HEK293 (cell line): ENCODE data around the gene DPF3.

Experiments used
- CTCF ChIA-PET: fragments of 350-600 bp; formaldehyde crosslinking; extraction: SDS; loops from one replicate; lab custom pipeline; 2021; ENCODE audit warnings: antibody characterized with exemption; lab: Yijun Ruan, JAX
- POLR2A ChIA-PET: fragments of 300-600 bp; formaldehyde crosslinking; extraction: SDS; loops from one replicate; lab custom pipeline; 2020; ENCODE audit warnings: antibody characterized with exemption, inconsistent platforms; lab: Yijun Ruan, JAX
- H3K27ac ChIP-seq: fragments of 200-500 bp; sonication (Bioruptor generic); 2 replicates; pipeline ENCODE4 v1.5.1; 2014; ENCODE audit warnings: low read depth, low read length, control low read depth, inconsistent platforms; ENCODE audit errors: extremely low read depth
- H3K36me3 ChIP-seq, 2 experiments: fragments of 200-500 bp in 1 of 2; sonication (Bioruptor generic) in 1 of 2; 1 replicate in 1 of 2; 2 replicates in 1 of 2; pipeline ENCODE4 v1.5.1; 2014 to 2017; ENCODE audit warnings: inconsistent platforms in 2 of 2, low read length in 2 of 2; ENCODE audit not compliant: control insufficient read depth in 2 of 2, insufficient read depth in 1 of 2
- H3K4me1 ChIP-seq: fragments of 200-500 bp; sonication (Bioruptor generic); 2 replicates; pipeline ENCODE4 v1.5.1; 2014; ENCODE audit warnings: mild to moderate bottlenecking, low read length, inconsistent platforms; ENCODE audit not compliant: control insufficient read depth, insufficient read depth
- H3K4me3 ChIP-seq: 2 replicates; pipeline ENCODE4 v1.5.1; 2011; ENCODE audit warnings: low read depth, mild to moderate bottlenecking, control low read depth, low read length, moderate library complexity
- H3K9me3 ChIP-seq: fragments of 200-500 bp; sonication (Bioruptor generic); 2 replicates; pipeline ENCODE4 v1.5.1; 2014; ENCODE audit warnings: low read depth, low read length, inconsistent platforms; ENCODE audit not compliant: control insufficient read depth, insufficient read depth
- GLIS2 ChIP-seq: fragments of 450-650 bp; formaldehyde crosslinking; IDR thresholded peaks from 2 replicates; pipeline ENCODE4 v1.5.1; 2016; ENCODE audit warnings: missing biosample characterization, missing genetic modification characterization
- HOXA7 ChIP-seq: sonication (generic); formaldehyde crosslinking; IDR thresholded peaks from 2 replicates; pipeline ENCODE4 v1.8.1; 2022; ENCODE audit warnings: missing genetic modification reagents, borderline replicate concordance
- HOXC10 ChIP-seq: sonication (generic); formaldehyde crosslinking; IDR thresholded peaks from 2 replicates; pipeline ENCODE4 v1.8.1; 2023; ENCODE audit warnings: mild to moderate bottlenecking, missing genetic modification reagents
- ZEB2 ChIP-seq: fragments of 450-650 bp; formaldehyde crosslinking; IDR thresholded peaks from 2 replicates; pipeline ENCODE4 v1.5.1; 2016; ENCODE audit warnings: missing biosample characterization, missing genetic modification characterization
- ZFP41 ChIP-seq: fragments of 450-650 bp; formaldehyde crosslinking; IDR thresholded peaks from 2 replicates; pipeline ENCODE4 v1.5.1; 2016; ENCODE audit warnings: missing biosample characterization, missing genetic modification characterization, borderline replicate concordance
- ZIC2 ChIP-seq: fragments of 450-650 bp; formaldehyde crosslinking; IDR thresholded peaks from 2 replicates; pipeline ENCODE4 v1.5.1; 2016; ENCODE audit warnings: missing biosample characterization, missing genetic modification characterization
- ZNF133 ChIP-seq: fragments of 450-650 bp; formaldehyde crosslinking; IDR thresholded peaks from 2 replicates; pipeline ENCODE4 v1.5.1; 2016; ENCODE audit warnings: missing biosample characterization, missing genetic modification characterization
- ZNF169 ChIP-seq: fragments of 450-650 bp; formaldehyde crosslinking; IDR thresholded peaks from 2 replicates; pipeline ENCODE4 v1.5.1; 2016; ENCODE audit warnings: missing biosample characterization, missing genetic modification characterization
- ZNF18 ChIP-seq: fragments of 450-650 bp; formaldehyde crosslinking; IDR thresholded peaks from 2 replicates; pipeline ENCODE4 v1.5.1; 2016; ENCODE audit warnings: missing biosample characterization, missing genetic modification characterization
- ZNF221 ChIP-seq: fragments of 450-650 bp; formaldehyde crosslinking; IDR thresholded peaks from 2 replicates; pipeline ENCODE4 v1.5.1; 2017; ENCODE audit warnings: missing biosample characterization, missing genetic modification characterization, borderline replicate concordance
- ZNF362 ChIP-seq: fragments of 450-650 bp; formaldehyde crosslinking; IDR thresholded peaks from 2 replicates; pipeline ENCODE4 v1.5.1; 2016; ENCODE audit warnings: missing biosample characterization, missing genetic modification characterization
- ZNF423 ChIP-seq: fragments of 450-650 bp; formaldehyde crosslinking; IDR thresholded peaks from 2 replicates; pipeline ENCODE4 v1.5.1; 2016; ENCODE audit warnings: missing biosample characterization, missing genetic modification characterization
- ZNF426 ChIP-seq: fragments of 450-650 bp; formaldehyde crosslinking; IDR thresholded peaks from 2 replicates; pipeline ENCODE4 v1.5.1; 2017; ENCODE audit warnings: missing biosample characterization, missing genetic modification characterization, mild to moderate bottlenecking, inconsistent platforms, moderate library complexity
- ZNF560 ChIP-seq: fragments of 450-650 bp; formaldehyde crosslinking; IDR thresholded peaks from 2 replicates; pipeline ENCODE4 v1.5.1; 2017; ENCODE audit warnings: missing biosample characterization, missing genetic modification characterization, borderline replicate concordance
- ZNF561 ChIP-seq: fragments of 450-650 bp; IDR thresholded peaks from 2 replicates; pipeline ENCODE4 v1.5.1; 2018; ENCODE audit warnings: missing biosample characterization, missing genetic modification characterization, borderline replicate concordance
- ZNF580 ChIP-seq: fragments of 450-650 bp; formaldehyde crosslinking; IDR thresholded peaks from 2 replicates; pipeline ENCODE4 v1.5.1; 2016; ENCODE audit warnings: missing biosample characterization, missing genetic modification characterization
- ZNF664 ChIP-seq: fragments of 450-650 bp; formaldehyde crosslinking; IDR thresholded peaks from 2 replicates; pipeline ENCODE4 v1.5.1; 2016; ENCODE audit warnings: missing biosample characterization, missing genetic modification characterization
- ZNF792 ChIP-seq: fragments of 450-650 bp; formaldehyde crosslinking; IDR thresholded peaks from 2 replicates; pipeline ENCODE4 v1.5.1; 2016; ENCODE audit warnings: missing biosample characterization, missing genetic modification characterization
- ZSCAN16 ChIP-seq: fragments of 450-650 bp; formaldehyde crosslinking; IDR thresholded peaks from 2 replicates; pipeline ENCODE4 v1.5.1; 2016; ENCODE audit warnings: missing biosample characterization, missing genetic modification characterization

DPF3 gene

DNA sequence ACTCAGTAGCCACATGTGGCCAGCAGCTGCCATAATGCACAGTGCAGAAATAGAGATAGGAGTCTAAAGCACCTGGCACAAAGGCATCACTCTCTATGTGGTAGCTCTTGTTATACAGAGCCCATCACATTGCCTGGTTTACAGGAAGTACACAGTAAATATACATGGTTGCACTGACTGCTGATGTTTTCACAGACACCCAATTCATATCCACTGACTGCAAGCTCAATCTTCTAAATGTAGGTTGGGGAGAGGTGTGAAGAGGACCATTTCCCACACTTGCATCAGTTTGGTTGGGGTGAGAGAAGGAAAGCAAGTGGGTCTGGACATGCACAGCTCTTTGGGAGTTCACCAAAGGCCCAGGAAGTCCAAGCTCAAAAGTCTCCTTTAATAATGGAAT is 172.8 kb downstream of the DPF3 start (continued):
- TF ChIP-seq ZNF18 (tag by site-specific recombination) (no peak), ZNF362 (no peak), ZNF580 (tag by site-specific recombination) (no peak), ZNF169 (no peak), ZSCAN16 (no peak), ZFP41 (tag by site-specific recombination) (no peak), ZNF221 (tag by site-specific recombination) (no peak), ZEB2 (tag by site-specific recombination) (no peak), GLIS2 (no peak), ZNF426 (tag by site-specific recombination) (no peak), ZNF792 (tag by site-specific recombination) (no peak), ZNF664 (tag by site-specific recombination) (no peak), HOXA7 (CRISPR knock-in tag) (no peak), ZNF560 (tag by site-specific recombination) (no peak)

- Histone ChIP-seq H3K36me3 (no peaks in the 10 kb centered on the region), H3K4me3 (no peak overlapping the region), H3K27ac (no peak overlapping the region), H3K4me1 (peaks cover 4% of the 10 kb centered on the region; the same call in 1 of the 2 replicates), H3K9me3 (no peaks in the 10 kb centered on the region)
- TF ChIP-seq ZIC2 (peak; percentile 70), ZNF561 (tag by site-specific recombination) (no peak)
- ChIA-PET CTCF (interaction anchor here (0.5 kb wide), 1 partner anchor 133 kb away, joined by 3 read pairs; no protein-coding TSS in a partner anchor), POLR2A (no interaction called here)
Measured at GRCh38 chr14:72717220-72717619, 176.7 kb downstream of the DPF3 start.

DNA sequence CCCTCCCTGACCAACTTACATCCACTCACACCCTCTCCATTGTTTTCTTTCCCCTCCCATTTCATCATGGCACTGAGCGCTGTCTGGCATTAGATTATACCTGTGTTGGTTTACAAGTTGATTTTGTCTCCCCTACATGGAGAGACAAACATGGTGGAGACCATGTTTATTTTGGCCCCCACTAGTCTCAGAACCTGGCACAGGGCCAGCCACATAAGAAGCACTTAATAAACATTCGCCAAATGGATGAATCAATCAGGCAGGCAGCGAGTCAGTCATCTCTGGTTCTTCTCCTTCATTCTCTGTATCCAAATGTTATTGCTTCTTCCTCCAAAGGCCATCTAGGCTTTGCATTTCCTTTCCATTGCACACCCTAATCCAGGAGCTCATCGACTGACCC is 177.4 kb downstream of the DPF3 start:
- peaks cover 4% of the 10 kb centered on the region; the same call in 1 of the 2 replicates for H3K4me1 ChIP-seq
- TF ChIP-seq ZNF423 (tag by site-specific recombination) (no peak), ZNF133 (peak; percentile 50)
- ChIA-PET POLR2A (no interaction called here), CTCF (no interaction called here)
- H3K27ac ChIP-seq: no peak overlapping the region
- H3K36me3 ChIP-seq: no peaks in the 10 kb centered on the region
- no peak overlapping the region for H3K4me3 ChIP-seq
- no peaks in the 10 kb centered on the region for H3K9me3 ChIP-seq

DNA sequence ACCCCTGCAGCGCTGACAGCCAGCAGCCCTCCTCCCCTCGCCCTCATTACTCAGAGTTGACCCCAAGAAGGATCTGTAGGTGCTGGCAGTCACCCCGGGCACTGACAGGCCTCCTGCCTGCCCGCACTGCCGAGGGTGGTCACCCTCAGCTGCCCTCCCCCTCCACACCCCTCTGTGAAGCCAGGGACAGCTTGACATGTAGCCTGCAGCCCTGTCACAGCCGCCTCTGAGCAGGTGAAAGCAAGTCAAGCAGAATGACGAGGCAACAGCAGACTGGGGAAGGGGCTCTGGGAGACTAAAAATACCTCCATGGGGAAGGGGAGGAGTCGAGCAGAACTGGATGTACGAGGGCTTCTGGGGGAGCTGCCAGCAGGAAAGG is 178.1 kb downstream of the DPF3 start:
- CTCF ChIA-PET: interaction anchor here (0.6 kb wide), 1 partner anchor 24 kb away, joined by 5 read pairs; no protein-coding TSS in a partner anchor
- no peaks in the 10 kb centered on the region for H3K9me3 ChIP-seq
- no peak overlapping the region for H3K4me3 ChIP-seq
- POLR2A ChIA-PET: no interaction called here
- TF ChIP-seq ZIC2 (peak; percentile 31; the same call in 1 of the 2 replicates), HOXC10 (no peak)
- H3K27ac ChIP-seq: no peak overlapping the region
- peaks cover 4% of the 10 kb centered on the region; the same call in 1 of the 2 replicates for H3K4me1 ChIP-seq
- H3K36me3 ChIP-seq: no peaks in the 10 kb centered on the region
